Mucosa of descending colon (tissue), 3 donors: ENCODE measurements around the gene HOXD3. TPM values are rescaled to one million over a fixed set of nuclear protein-coding genes. Genes with fewer than 3 reads are reported as not detected.

Source experiments
- ATAC-seq: fragments of 200-7000 bp; cut with Tn5 transposase; one replicate; pipeline ENCODE4 v1.9.1; 2020; ENCODE audit warnings: mild to moderate bottlenecking, moderate library complexity
- DNase-seq, 3 donors: peaks; one replicate each; pipeline ENCODE4 v3.0.0-alpha.2; 2020
- H3K36me3 ChIP-seq: fragments of 200-600 bp; one replicate; pipeline ENCODE4 v1.8.0; 2021; ENCODE audit warnings: low read depth, mild to moderate bottlenecking
- H3K4me1 ChIP-seq: fragments of 200-600 bp; one replicate; pipeline ENCODE4 v1.8.0; 2021; ENCODE audit warnings: low read depth, mild to moderate bottlenecking
- H3K4me3 ChIP-seq: fragments of 200-600 bp; one replicate; pipeline ENCODE4 v1.8.0; 2021; ENCODE audit warnings: mild to moderate bottlenecking
- H3K9me3 ChIP-seq: fragments of 200-600 bp; one replicate; pipeline ENCODE4 v1.8.0; 2021; ENCODE audit warnings: mild to moderate bottlenecking
- CTCF ChIP-seq: fragments of 200-600 bp; IDR thresholded peaks from one replicate; pipeline ENCODE4 v1.8.0; 2022; ENCODE audit warnings: antibody characterized with exemption, mild to moderate bottlenecking
- intact Hi-C, 2 donors: fragments of 100-400 bp; cut with DNase I in 1 of 2; cut with micrococcal nuclease in 1 of 2; formaldehyde crosslinking; loops; one replicate each; pipeline versions ENCODE4 v1.11.0 to v1.11.1; 2022; cut with DNase I, micrococcal nuclease
- microRNA-seq: library from miRNA; unstranded; fragments of <30 nt; microRNA quantifications from one replicate; pipeline ENCODE4, GENCODE V29; 2019
- total RNA-seq, 3 donors: library from RNA; stranded (reverse); fragmentation: NEBNext Ultra II Directional in 2 of 3; extraction: Animal tissue kit (Norgen Biotek cat#: 25700) in 2 of 3; gene quantifications; one replicate each; pipeline versions ENCODE4 v1.2.1 to v1.2.4, GENCODE V29; 2021 to 2023
- donor health status: DM: no; HTN: no; CAD: no; lungs with moderate emphysema.
- donor health status: DM: no; HTN: no; CAD: no.
- donor health status: DM: no; HTN: yes; CAD: no.

Gene HOXD3
- total RNA-seq, 3 donors from 2014 or later = 5.8 to 7.0 (median 6.0) TPM

- no peaks in the 10 kb centered on the region for H3K9me3 ChIP-seq
- TF ChIP-seq CTCF = no peak
- ATAC-seq (no peak), DNase-seq (no peak)
- H3K4me1 ChIP-seq = no peaks in the 10 kb centered on the region
- no peaks in the 10 kb centered on the region for H3K36me3 ChIP-seq
- no peak overlapping the region for H3K4me3 ChIP-seq
- intact Hi-C loops = no loop called here
Observed at GRCh38 chr2:176213406-176213805, 56.3 kb downstream of the HOXD3 start.

Small RNA genes lying within 50 kb of the gene (microRNA-seq; reads per million reads assigned to microRNA genes)
- 20,104 reads per million, percentile 97 among the genes with 10 or more reads in this experiment for gene MIR10B

Other genes with a start within 250 kb of the HOXD3 start
- 10 to 100 TPM; 33.4 to 35.9 (median 35.3) TPM for gene LNPK, start 155.0 kb upstream of the HOXD3 start, total RNA-seq
- under 1 TPM in 1 of 3 donors, not detected in 2; 0.12 TPM for gene EVX2, start 73.3 kb upstream of the HOXD3 start, total RNA-seq
- gene HOXD13, start 64.6 kb upstream of the HOXD3 start, total RNA-seq = 1 to 10 TPM in 2 of 3 donors, not detected in 1; 1.1 to 1.5 TPM
- gene HOXD12, start 57.5 kb upstream of the HOXD3 start, total RNA-seq = not detected
- gene HOXD11, start 50.0 kb upstream of the HOXD3 start, total RNA-seq = 1 to 10 TPM; 1.2 to 2.1 (median 2.1) TPM
- gene HOXD10, start 40.5 kb upstream of the HOXD3 start, total RNA-seq = 1 to 10 TPM; 1.8 to 4.1 (median 3.0) TPM
- 1 to 10 TPM; 2.1 to 5.6 (median 2.2) TPM for gene HOXD9, start 34.6 kb upstream of the HOXD3 start, total RNA-seq
- gene HOXD8, start 27.6 kb upstream of the HOXD3 start, total RNA-seq = 10 to 100 TPM in 1 of 3 donors, 1 to 10 TPM in 2; 4.9 to 13.8 (median 5.6) TPM
- 1 to 10 TPM; 4.7 to 6.5 (median 5.9) TPM for gene HOXD4, start 5.8 kb upstream of the HOXD3 start, total RNA-seq
- gene HOXD1, start 31.4 kb downstream of the HOXD3 start, total RNA-seq = 1 to 10 TPM; 2.2 to 5.9 (median 4.6) TPM
- 10 to 100 TPM; 27.5 to 29.9 (median 29.8) TPM for gene MTX2, start 112.1 kb downstream of the HOXD3 start, total RNA-seq